HG02798 (cell line): Measurements from ENCODE around the gene CYTIP.
"Not testable (repeated sequence)": the region's sequence is repeated elsewhere in the genome, so short reads cannot be mapped to it uniquely, and the experiment has no call there.

Source experiments
- ATAC-seq: cut with Tn5 transposase; IDR thresholded peaks from one replicate; pipeline ENCODE4 v1.9.1; 2021; ENCODE audit warnings: mild to moderate bottlenecking; ENCODE audit not compliant: unreplicated experiment, poor library complexity

The CYTIP gene

DNA sequence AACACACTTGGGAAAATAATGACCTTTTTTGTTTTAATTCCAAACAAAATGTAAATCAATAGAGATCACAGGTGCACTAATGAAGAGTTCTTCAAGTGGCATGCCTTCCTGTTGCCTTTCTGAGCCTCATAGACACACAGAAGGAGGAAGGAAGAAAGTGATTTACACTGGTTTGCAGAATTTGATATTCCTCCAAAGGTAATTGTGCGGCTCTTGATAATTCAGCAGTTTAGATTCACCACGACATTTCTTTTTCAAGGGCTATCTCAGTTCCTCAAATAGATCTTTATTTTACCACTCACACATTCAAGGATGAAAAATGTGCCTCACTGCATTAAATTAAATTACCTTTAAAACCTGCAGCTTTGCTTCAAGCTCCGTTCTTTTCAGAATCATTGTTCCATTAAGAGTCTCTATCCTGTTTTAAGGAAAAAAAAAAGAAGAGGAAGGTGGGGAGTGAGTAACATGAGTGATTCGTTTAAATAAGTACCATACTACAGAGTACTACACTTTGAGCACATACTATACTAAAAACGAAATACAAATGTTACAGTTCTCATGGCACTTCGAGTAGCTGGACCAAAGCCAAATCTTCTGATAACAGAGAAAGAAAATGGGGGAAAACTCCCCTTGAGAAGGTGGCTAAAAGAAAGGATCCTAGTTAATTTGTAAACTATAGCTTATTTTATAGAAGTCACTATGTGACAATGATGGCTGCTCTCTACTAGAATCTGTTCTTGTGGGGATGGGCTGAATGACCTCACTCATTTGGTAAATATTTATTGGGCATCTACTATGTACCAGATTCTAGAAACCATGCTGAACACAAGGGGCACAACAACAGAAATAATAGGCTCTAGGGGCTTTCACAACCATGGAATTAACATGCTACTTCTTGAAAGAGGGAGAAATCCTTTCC lies 16.6 kb downstream of the CYTIP start:
- ATAC-seq: no peak

DNA sequence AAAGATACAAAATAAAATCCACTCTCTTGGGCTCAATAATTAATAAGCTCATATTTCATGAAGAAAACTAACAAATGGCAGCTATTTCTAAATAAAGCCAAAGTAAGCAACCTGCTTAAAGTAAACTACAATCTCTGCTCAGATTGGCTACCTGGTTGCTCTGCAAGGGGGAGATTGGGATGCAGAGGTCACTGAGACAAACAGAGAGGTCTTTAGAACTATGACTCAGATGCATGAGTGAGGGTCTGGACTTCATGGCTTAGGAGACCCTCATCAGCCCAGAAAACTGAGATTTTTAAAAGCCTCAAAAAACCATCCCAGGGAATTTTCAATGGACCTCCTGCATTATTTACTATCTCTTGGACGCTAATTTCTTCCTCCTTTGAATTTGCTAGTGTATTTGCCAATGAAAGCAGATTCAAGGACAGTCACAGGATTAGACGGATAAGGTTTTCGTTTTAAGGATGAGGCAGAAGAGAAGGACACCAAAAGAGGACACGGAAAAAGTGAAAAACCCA lies 17.4 kb downstream of the CYTIP start:
- no peak for ATAC-seq

DNA sequence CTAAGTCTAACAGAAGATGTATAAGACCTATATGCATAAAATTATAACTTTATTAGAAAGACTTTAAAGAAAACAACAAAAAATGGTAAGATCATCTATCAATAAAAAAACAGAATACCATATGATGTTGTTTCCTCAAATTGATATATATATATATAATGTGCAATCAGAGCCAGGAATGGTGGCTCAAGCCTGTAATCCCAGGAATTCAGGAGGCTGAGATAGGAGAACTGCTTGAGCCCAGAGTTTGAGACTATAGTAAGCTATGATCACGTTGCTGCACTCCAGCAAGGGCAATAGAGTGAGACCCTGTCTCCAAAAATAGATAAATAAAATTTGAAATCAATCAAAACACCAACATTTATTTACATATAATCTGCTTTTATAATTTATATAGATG lies 19.5 kb downstream of the CYTIP start:
- no peak for ATAC-seq

DNA sequence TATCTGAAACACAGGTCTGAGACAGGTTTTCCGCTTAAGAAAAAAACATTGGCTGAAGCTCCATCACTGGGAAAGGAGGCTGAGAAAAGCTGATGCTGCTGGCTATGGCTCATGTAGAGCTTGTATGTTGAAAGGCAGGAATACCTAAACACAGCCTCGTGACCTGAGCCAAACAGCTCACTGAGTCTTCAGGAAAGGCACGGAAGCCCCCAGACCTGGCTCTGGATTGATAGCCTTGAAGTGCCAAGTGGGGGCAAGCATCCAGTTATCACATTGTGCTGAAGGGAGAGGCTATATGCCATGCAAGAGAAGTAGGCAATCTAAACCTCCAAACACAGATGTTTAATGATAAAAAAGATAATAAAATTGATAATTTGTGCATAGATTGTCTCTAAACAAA lies 21.9 kb downstream of the CYTIP start:
- no peak for ATAC-seq

DNA sequence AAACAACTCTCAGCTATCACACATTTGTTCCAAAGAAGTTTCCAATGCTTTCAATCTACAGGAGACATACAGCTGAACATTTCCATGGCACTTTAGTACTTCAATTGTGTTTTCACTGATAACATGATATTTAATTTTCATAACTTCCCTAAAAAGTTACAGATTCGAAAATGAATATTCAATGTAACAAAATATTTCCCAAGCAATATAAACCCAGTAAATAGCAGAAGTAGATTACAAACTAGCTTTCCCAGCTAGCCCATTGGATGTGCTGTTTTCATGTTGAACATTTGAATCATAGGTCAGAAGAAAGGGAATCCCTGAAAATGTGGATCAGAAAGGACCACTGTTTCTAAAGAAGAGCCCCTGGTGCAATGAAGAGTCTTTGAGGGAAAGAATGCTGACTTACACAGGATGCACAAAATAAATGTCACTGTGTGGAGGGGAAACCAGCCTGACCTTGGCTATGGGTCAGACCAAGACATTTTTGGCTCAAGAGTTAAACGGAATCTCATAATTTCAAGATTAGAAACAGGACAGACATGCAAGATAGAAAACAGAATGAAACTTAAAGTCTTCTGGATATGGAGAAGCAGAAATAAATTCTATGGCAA lies 22.5 kb downstream of the CYTIP start:
- ATAC-seq: no peak

DNA sequence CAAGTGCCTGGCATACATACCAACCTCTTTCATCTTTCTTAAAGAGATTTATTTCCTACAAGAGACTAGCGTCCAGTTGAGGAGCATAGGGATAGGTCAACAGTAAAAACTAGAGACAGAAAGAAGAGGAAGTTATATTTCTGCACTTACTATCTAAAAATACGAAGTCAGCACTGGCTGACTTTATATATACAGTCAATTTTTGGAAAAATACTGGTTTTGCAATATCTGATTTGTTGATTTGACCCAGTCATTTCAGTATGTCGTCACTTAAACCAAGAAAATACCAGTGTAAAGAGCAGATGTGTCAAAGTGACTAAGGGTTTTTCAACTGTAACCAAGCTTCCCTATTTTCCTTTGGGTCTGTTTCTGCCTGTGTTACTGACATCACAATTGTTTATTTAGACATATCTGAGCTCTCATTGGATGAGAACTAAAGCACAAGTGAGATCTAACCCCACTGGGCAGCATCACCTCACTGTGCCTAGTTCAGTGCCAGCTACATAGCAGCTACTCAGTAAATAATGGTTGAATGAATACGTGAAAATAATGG lies 23.0 kb downstream of the CYTIP start:
- ATAC-seq: peak; percentile 63

DNA sequence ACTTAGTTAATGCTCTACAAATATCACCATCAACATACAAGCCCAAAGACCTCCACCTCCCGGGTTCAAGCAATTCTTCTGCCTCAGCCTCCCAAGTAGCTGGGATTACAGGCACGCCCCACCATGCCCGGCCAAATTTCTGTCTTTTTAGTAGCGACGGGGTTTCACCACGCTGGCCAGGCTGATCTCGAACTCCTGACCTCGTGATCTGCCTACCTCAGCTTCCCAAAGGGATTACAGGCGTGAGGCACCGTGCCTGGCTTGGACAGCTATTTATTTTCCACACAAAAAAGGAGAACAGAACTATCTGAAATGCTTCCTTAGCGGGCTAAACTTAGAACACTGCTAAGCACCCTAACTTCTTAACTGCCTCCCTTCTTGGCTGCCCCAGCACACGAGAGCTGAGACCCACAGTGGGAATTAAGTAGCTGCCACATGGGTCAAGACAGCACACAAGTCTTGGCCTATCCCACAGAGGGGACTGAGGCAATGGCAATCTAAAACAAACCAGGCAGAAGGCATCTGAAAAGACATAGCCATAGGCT lies 24.8 kb downstream of the CYTIP start:
- no peak for ATAC-seq

DNA sequence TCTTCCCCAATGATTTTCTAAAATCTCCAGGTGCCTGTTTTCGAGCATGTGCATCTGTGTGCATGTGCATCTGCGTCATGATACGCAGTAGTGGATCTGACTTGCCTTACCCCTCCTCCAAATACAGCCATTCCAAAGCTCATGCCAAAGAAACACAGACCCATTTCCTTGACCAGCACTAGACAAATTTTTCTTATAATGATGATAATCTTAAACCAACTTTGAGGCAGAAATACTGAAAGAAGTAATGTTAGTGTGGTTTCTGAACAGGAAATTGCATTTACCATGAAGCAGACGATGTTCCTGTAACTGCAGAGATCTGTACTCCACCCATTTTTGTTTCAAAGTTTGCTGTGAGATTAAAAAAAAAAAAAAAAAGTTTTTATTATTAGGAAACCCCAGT lies 25.6 kb downstream of the CYTIP start:
- no peak for ATAC-seq

DNA sequence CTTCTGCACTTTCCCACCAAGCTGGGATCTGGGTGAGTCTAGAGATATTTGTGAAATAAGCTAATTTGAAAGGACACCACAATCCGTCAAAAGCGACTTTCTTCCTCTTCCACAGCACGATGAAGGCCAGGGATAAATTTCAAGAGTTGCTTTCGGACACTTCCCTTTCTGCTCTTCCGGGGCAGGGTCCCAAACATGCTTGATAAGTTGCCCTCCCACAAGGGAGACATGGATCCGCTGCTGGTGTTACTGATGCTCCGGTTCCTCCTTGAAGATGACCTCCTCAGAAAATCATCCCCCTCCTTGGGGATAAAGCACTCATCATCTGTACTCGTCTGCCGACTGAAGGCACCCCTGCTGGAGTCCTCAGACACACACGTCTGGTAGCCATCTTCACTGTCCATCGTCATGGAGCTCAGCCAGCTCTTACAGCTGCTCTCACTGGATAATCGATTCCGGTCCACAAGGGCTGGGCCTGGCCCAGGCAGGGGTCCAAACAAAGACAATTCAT lies 28.2 kb downstream of the CYTIP start:
- ATAC-seq: no peak

DNA sequence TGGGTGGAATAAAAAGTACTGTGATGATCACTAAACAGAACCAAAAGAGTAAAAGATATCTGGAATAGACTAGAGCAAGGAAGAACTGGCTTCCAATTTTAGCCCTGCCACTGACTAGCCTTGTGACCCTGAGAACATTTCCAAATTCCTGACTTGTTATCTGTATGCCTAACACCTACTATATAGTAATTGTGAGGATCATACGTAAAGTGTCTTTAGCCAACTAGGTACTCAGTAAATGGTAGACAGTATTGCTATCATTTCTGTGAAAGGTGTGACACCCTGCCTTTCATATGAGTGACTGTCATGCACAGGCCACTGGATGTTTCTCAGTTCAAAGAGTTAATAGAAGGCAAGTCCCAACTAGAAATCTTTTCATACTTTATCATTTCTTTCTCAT lies 29.8 kb downstream of the CYTIP start:
- ATAC-seq: peak; percentile 28

DNA sequence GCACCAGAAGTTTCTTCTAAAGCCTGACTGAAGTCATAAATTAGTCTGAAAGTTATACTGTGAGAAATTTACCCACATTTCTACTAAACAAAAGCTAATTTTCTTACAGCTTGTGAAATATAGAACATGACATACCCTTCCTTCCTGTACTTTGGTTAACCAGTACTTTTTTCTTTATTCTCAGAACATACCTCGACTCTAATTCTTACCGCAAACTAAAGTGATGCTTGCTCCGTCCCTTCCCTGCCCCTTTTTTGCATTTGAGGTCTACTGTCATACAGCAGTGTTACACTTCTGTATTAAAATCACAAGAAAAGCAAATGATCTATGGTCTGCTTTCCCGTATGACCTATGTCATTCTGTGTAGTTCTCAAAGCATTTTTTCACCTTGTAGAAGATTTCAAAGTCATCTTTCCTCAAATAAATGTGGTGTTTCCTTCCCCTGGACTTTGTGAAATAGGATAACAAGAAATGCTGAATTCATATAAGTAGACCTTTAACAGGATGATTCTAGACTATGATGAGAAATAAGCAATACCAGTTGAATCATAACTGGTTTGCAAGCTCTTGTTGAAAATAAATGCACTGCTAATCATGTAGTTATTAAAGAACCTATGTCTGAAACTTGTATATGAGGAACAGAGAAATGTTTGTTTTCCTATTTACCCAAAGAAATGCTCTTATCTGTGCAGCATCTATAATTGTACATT lies 30.4 kb downstream of the CYTIP start:
- peak; percentile 87 for ATAC-seq

DNA sequence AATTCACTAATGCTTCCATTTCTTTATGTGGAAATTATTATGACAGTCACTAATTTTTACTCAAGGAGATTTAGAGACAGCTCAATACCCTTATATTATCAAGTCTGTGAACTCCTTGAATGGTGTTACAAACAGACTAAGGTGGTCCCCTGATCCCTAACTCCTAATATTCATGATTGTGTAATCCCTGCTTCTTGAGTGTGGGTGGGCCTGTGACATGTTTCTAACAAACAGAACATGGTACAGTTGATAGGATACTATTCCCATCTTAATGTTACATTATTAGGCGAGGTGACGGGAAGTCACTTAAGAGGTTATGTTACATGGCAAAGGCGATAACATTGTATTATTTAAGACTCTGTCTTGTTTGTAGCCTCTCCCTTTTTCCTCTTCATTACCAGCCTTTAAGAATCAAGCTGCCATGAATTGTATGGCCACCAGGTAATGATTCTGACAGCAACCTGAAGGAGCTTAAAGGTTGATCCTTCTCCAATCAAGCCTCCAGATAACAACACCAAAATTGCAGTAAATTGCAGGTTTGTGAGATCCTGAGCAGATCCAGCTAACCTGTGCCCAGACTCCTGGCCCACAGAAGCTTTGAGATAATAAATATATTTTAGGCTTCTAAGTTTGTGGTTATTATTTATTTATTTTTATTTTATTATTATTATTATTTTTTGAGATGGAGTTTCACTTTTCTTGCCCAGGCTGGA lies 32.1 kb downstream of the CYTIP start:
- ATAC-seq: no peak

DNA sequence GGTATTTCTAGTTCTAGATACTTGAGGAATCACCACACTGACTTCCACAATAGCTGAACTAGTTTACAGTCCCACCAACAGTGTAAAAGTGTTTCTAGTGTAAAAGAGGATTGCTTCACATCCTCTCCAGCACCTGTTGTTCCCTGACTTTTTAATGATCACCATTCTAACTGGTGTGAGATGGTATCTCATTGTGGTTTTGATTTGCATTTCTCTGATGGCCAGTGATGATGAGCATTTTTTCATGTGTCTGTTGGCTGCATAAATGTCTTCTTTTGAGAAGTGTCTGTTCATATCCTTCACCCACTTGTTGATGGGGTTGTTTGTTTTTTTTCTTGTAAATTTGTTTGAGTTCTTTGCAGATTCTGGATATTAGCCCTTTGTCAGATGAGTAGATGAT lies 38.5 kb downstream of the CYTIP start:
- not testable (repeated sequence) for ATAC-seq

DNA sequence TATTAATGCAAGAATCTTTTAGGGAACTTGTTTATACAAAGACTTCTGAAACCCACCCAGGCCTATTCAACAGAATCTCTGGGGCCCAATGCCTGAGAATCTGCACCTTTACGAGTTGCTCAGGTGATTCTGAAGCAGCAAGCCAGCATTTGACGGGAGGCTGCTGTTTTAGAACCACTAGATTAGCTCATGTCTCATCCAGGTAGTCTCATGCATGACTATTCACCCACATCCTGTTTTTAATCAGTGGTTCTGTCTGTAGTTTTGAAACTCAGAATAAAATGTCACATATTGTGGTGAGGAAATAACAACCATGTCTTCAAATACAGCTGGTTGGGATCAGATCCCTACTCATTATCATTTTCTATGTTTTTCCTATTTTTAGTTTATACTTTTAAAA lies 39.5 kb downstream of the CYTIP start:
- ATAC-seq: peak; percentile 90

DNA sequence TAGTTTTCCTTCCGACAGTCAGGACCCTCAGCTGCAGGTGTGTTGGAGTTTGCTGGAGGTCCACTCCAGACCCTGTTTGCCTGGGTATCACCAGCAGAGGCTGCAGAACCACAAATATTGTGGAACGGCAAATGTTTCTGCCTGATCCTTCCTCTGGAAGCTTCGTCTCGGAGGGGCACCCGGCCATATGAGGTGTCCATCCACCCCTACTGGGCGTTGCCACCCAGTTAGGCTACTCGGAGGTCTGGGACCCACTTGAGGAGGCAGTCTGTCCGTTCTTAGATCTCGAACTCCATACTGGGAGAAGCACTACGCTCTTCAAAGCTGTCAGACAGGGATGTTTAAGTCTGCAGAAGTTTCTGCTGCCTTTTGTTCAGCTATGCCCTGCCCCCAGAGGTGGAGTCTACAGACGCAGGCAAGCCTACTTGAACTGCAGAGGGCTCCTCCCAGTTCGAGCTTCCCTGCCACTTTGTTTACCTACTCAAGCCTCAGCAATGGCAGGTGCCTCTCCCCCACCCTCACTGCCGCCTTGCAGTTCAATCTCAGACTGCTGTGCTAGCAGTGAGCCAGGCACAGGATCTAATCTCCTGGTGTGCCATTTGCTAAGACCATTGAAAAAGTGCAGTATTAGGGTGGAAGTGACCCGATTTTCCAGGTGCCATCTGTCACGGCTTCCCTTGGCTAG lies 40.9 kb downstream of the CYTIP start:
- not testable (repeated sequence) for ATAC-seq

DNA sequence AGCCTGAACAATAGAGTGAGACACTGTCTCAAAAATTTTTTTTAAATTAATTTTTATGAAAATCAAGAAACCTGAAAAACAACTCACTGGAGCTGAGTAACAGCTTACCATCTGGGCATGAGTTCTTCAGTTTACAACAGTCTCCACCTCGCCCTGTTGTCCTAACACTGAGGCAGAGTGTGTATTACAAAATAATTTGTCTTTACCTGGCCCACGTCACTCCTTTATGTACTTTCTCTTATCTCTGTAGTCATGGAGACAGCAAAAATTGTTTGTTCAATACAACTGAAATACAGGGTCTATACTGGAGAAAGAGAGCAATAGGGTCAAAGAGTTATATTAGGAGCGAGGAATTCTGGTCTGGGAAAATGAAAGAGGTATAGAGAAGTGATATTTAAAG lies 48.1 kb downstream of the CYTIP start:
- ATAC-seq: no peak

DNA sequence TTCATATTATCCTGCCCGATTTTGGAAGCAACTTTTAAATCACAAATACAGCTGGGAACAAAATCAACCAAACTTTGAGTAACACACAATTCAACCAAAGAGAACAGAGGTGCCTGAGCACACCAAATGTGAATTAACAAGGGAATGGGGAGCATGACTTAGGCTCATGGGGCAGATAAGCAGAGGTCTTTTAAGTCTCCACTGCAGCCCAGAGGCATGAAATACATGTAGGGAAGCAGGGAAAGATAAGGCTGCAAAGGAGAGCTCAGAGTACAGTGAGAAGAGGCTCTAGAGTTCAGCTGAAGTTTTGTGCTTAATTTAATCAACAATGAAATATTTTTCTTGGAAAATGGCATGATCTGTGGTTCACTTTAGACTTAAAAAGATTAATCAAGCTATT lies 49.0 kb downstream of the CYTIP start:
- no peak for ATAC-seq

DNA sequence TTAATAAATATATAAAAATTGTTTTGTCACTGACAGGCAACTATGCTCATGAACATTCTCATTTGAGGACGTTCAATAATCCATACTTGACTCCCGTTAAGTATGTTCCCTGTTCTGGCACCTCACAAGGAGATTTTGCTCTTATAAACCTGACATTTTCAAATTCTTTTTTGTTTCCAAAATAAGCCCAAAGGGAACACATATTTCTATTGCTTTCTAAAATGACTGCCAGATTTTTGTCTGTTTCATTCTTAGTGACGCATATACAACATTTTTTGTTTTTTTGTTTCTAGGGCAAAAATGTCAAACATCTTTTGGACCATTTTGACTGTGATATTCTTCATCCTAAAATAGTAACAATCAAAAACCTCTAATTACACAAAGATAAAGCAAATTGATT lies 50.5 kb downstream of the CYTIP start:
- ATAC-seq: no peak

DNA sequence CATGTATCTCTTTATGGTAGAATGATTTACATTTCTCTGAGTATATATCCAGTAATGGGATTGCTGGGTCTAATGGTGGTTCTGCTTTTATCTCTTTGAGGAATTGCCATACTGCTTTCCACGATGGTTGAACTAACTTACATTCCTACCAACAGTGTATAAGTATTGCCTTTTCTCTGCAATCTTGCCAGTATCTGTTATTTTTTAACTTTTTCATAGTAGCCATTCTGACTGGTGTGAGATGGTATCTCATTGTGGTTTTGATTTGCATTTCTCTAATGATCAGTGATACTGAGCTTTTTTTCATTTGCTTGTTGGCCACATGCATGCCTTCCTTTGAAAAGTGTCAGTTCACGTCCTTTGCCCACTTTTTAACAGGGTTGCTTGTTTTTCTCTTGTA lies 55.1 kb downstream of the CYTIP start:
- ATAC-seq: no peak
